Esophagus muscularis mucosa (tissue), 4 donors: ENCODE measurements around the gene SLC6A16.
"Not testable (repeated sequence)": the region's sequence is repeated elsewhere in the genome, so short reads cannot be mapped to it uniquely, and the experiment has no call there.

Experiments
- CTCF ChIP-seq, 3 experiments: fragments of 200-600 bp in 2 of 3; fragments of 450-650 bp in 1 of 3; sonication (generic) in 2 of 3; IDR thresholded peaks; one replicate each; pipeline ENCODE4 v1.5.1; 2017 to 2019; ENCODE audit warnings: antibody characterized with exemption in 3 of 3, mild to moderate bottlenecking in 2 of 3, moderate library complexity in 1 of 3
- EP300 ChIP-seq: sonication (generic); formaldehyde crosslinking; IDR thresholded peaks from one replicate; pipeline ENCODE4 v1.6.1; 2017; ENCODE audit warnings: antibody characterized with exemption
- POLR2A ChIP-seq: fragments of 450-650 bp; IDR thresholded peaks from one replicate; pipeline ENCODE4 v1.6.1; 2017; ENCODE audit warnings: antibody characterized with exemption, moderate library complexity, mild to moderate bottlenecking, low read depth

GRCh38 chr19:49298653-49299052, 26.3 kb downstream of the SLC6A16 start:
- TF ChIP-seq CTCF (IDR thresholded peaks at IDR 0.05); POLR2A; EP300: not testable (repeated sequence)
